ENCODE measurements around the gene MAST4.
A peak's percentile ranks its signal among the peaks of the same experiment; 100 is the strongest.

The MAST4 gene

GRCh38 chr5:66603881-66604280 is 7.7 kb downstream of the MAST4 start:
- DNase-seq (ENCODE audit: low read depth) = no peak

GRCh38 chr5:66606713-66607112 is 10.5 kb downstream of the MAST4 start:
- no peak for DNase-seq (ENCODE audit: low read depth)

- DNase-seq (ENCODE audit: low read depth) = no peak
Measured at GRCh38 chr5:66608501-66608900, 12.3 kb downstream of the MAST4 start.

- no peak for DNase-seq (ENCODE audit: low read depth)
Measured at GRCh38 chr5:66609615-66610014, 13.4 kb downstream of the MAST4 start.

GRCh38 chr5:66612226-66612625 is 16.0 kb downstream of the MAST4 start:
- no peak for DNase-seq (ENCODE audit: low read depth)

GRCh38 chr5:66615136-66615535 is 18.9 kb downstream of the MAST4 start:
- no peak for DNase-seq (ENCODE audit: low read depth)

- DNase-seq (ENCODE audit: low read depth) = no peak
Measured at GRCh38 chr5:66615894-66616293, 19.7 kb downstream of the MAST4 start.

GRCh38 chr5:66616520-66617225 is 20.5 kb downstream of the MAST4 start:
- DNase-seq (ENCODE audit: low read depth) = no peak

- DNase-seq (ENCODE audit: low read depth) = no peak
Measured at GRCh38 chr5:66617226-66617861, 21.2 kb downstream of the MAST4 start.

- DNase-seq (ENCODE audit: low read depth) = no peak
Measured at GRCh38 chr5:66617991-66618768, 22.0 kb downstream of the MAST4 start.

- no peak for DNase-seq (ENCODE audit: low read depth)
Measured at GRCh38 chr5:66620711-66621110, 24.5 kb downstream of the MAST4 start.

GRCh38 chr5:66621146-66621545 is 25.0 kb downstream of the MAST4 start:
- peak; percentile 19 for DNase-seq (ENCODE audit: low read depth)

GRCh38 chr5:66621736-66622135 is 25.5 kb downstream of the MAST4 start:
- DNase-seq (ENCODE audit: low read depth) = no peak

- DNase-seq (ENCODE audit: low read depth) = no peak
Measured at GRCh38 chr5:66628561-66628960, 32.4 kb downstream of the MAST4 start.

- DNase-seq (ENCODE audit: low read depth) = no peak
Measured at GRCh38 chr5:66629446-66629845, 33.3 kb downstream of the MAST4 start.

- no peak for DNase-seq (ENCODE audit: low read depth)
Measured at GRCh38 chr5:66633754-66634153, 37.6 kb downstream of the MAST4 start.

- DNase-seq (ENCODE audit: low read depth) = no peak
Measured at GRCh38 chr5:66634601-66635000, 38.4 kb downstream of the MAST4 start.

GRCh38 chr5:66637994-66638393 is 41.8 kb downstream of the MAST4 start:
- DNase-seq (ENCODE audit: low read depth) = no peak

- DNase-seq (ENCODE audit: low read depth) = no peak
Measured at GRCh38 chr5:66639037-66639436, 42.8 kb downstream of the MAST4 start.

- DNase-seq (ENCODE audit: low read depth) = no peak
Measured at GRCh38 chr5:66642538-66642937, 46.3 kb downstream of the MAST4 start.

GRCh38 chr5:66643387-66643786 is 47.2 kb downstream of the MAST4 start:
- no peak for DNase-seq (ENCODE audit: low read depth)

- no peak for DNase-seq (ENCODE audit: low read depth)
Measured at GRCh38 chr5:66644111-66644510, 47.9 kb downstream of the MAST4 start.

GRCh38 chr5:66645039-66645438 is 48.8 kb downstream of the MAST4 start:
- DNase-seq (ENCODE audit: low read depth) = no peak
